GM12864 (cell line): Measurements from ENCODE around the gene LDLRAD4.

ENCODE experiments used
- DNase-seq: peaks from one replicate; pipeline ENCODE4 v3.0.0-alpha.2; 2011; ENCODE audit warnings: low read depth
- H3K4me3 ChIP-seq: 2 replicates; pipeline ENCODE4 v1.5.1; 2011; ENCODE audit warnings: mild to moderate bottlenecking, low read depth, low read length, control low read depth
- TF ChIP-seq, protein P1 (sequence below): IDR thresholded peaks from 2 replicates; pipeline ENCODE4 v1.5.1; 2011; ENCODE audit warnings: low read depth, mild to moderate bottlenecking, moderate library complexity, low read length, control low read depth, inconsistent platforms; ENCODE audit errors: missing control alignments

LDLRAD4 gene

DNA sequence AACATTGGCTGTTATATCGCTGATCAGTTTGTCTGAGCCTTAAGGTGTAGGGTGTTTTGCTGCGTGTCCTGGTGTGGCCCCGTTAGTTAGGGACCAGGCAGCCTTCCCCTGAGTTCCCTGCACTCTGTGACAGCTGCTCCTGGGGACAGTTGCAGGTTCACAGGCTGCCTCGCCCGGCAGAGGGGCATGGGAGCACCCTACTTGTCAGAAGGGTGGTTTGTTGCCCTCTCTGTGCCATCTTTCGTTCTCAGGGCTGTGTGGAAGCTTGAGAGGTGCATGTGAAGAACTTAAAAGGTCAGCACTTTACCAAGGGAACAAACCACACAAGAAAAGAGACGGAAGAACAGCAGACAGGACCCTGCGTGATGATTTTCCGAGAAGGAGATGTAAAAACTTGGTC, 159.6 kb downstream of the LDLRAD4 start:
- DNase-seq = no peak
- TF ChIP-seq, protein P1, sequence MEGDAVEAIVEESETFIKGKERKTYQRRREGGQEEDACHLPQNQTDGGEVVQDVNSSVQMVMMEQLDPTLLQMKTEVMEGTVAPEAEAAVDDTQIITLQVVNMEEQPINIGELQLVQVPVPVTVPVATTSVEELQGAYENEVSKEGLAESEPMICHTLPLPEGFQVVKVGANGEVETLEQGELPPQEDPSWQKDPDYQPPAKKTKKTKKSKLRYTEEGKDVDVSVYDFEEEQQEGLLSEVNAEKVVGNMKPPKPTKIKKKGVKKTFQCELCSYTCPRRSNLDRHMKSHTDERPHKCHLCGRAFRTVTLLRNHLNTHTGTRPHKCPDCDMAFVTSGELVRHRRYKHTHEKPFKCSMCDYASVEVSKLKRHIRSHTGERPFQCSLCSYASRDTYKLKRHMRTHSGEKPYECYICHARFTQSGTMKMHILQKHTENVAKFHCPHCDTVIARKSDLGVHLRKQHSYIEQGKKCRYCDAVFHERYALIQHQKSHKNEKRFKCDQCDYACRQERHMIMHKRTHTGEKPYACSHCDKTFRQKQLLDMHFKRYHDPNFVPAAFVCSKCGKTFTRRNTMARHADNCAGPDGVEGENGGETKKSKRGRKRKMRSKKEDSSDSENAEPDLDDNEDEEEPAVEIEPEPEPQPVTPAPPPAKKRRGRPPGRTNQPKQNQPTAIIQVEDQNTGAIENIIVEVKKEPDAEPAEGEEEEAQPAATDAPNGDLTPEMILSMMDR = no peak

DNA sequence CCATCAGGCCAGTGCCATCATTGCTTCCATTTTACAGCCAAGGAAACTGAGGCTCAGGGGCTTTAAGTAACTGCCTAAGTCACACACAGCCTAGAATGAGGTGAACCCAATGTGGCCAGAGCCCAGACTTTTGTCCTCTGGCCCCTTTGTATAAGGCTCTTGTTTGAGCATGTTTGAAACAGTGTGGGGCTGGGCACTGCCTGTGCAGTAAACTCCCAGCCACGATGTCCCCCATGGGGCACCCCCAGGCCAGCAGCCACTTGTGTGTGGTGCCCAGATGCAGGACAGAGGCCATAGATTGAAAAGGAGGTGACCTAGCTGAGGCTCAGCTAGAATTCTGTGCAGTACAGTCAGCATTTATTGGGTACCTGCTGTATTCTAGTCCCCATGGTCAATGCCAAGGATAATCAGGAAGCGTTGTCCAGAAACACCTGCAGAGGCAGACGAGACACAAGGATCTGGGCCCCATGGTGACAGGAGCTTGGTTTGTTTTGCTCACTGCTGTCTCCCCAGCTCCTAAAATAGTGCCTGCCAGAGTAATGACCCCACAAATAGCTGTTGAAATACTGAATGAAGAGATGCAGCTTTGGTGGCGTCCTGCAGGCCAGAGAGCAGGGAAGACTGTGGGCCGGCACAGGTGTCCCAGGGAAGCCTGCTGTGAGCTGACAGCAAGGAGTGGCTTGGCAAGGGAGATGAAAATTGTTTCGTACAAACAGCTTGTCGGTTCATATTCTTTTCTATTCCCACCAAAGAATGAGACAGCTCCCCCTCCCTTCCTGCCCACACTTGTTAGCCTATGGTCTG, 160.7 kb downstream of the LDLRAD4 start:
- no peak overlapping the region for H3K4me3 ChIP-seq
- DNase-seq = no peak
- TF ChIP-seq, protein P1 = no peak

More for the DNA sequence above, 159.6 kb downstream of the LDLRAD4 start:
- no peak overlapping the region for H3K4me3 ChIP-seq

DNA sequence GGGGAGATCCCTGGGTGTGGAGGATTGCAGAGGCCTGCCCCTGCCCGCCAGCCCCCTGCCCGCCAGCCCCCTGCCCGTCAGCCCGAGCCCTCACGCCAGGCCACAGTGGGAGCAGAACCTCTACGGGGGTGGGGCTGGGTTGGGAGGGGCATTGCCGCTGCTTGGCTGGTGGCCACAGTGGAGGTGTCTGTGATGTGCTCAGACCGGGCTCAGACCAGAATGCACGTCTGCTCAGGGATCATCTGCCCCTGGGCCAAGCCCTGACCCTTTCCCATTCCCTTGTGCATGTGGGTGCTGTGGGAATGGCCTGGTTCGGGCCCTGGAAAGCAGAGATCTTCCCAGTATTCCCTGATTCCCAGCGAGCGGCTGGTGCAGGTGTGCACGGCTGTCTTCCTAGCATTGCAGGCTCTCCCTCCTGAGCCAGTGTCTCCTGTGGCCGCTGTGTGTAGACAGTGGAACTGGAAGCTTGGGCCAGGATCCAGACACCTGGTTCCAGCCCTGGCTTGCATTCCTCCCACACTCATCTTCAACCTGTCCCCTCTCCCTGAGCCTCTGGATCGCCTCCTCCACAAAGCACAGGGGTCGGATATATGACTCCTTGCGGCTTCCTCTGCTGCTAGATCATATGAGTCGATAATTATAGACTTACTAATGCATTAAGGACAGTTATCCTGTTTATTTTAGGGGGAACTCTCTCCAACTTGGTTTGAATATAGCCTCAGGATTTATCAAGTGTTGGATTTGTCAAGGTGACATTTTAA, 161.6 kb downstream of the LDLRAD4 start:
- no peak overlapping the region for H3K4me3 ChIP-seq
- TF ChIP-seq, protein P1 = no peak
- DNase-seq = no peak

DNA sequence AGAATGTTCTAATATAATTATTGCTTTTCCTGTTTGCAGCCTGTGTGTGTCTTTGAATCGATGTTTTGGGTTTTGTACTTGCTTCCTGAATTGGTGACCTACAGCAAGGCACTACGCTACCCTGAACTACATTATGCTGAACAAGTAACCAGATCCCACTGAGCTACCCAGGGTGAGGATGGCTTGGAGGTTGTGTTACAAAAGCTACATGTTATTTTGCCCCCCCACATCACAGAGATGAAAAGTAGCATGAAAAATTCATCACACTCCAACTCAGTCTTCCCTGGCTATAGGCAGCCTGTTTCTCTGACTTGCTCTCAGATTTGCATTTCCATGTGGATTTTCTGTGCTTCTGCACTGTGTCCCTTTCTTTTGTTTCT, 162.1 kb downstream of the LDLRAD4 start:
- no peak for DNase-seq
- TF ChIP-seq, protein P1 = no peak
- H3K4me3 ChIP-seq = no peak overlapping the region

DNA sequence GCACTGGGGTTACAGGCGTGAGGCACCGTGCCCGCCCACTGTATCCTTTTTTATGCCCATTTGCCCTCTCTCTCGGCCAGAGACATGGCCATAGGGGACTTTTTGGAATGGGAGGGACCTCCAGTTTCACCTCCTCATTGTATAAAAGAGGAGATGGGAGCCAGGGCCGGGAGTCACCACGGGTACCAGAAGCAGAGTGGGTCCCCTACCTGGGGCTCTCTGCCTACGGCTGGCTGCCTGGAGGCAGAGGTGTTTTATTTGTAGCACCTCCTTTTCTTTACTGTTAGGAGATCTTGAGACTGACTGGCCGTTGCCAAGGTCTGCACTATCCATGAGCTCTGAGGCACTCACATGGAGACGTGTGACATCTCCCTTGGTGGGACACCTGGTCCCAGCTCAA, 162.8 kb downstream of the LDLRAD4 start:
- TF ChIP-seq, protein P1 = no peak
- DNase-seq = no peak
- no peak overlapping the region for H3K4me3 ChIP-seq

DNA sequence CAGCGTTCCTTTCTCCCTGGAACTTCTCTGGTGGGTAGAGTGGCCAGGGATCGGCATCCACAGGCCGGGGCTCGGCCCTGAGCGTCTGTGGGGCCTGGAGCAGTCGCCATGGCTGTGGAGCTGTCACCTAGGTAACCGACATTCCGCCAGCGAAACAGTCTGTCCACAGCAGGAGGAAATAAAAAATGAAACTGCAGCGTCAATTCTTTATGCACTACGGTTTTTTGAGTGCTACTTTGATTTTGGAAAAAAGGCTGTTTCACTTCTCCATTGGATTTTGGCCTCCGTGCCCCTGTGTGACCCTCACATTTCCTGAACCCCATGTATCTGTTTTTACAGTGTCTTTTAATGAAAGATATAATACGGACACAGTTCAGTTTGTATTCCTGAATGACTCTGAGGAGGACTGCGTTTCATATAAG, 163.4 kb downstream of the LDLRAD4 start:
- DNase-seq = no peak
- TF ChIP-seq, protein P1 = no peak
- no peak overlapping the region; the same call in 1 of the 2 replicates for H3K4me3 ChIP-seq
